Smooth muscle cell (in vitro differentiated cells): ENCODE measurements around the gene METTL21C. TPM values are rescaled to one million over a fixed set of nuclear protein-coding genes. Genes with fewer than 3 reads are reported as not detected.
A peak's percentile ranks its signal among the peaks of the same experiment; 100 is the strongest.

Source experiments
- DNase-seq: peaks from one replicate; lab custom pipeline; 2025; ENCODE audit not compliant: unreplicated experiment; lab: John Stamatoyannopoulos, UW
- H2AFZ ChIP-seq: fragments of 200-600 bp; sonication (generic); 2 replicates; pipeline ENCODE4 v1.6.0; 2016; ENCODE audit warnings: antibody characterized with exemption, low read depth, mild to moderate bottlenecking
- H3F3A ChIP-seq: fragments of 200-600 bp; sonication (generic); 2 replicates; pipeline ENCODE4 v1.6.0; 2017; ENCODE audit warnings: antibody characterized with exemption, low read depth
- H3K27ac ChIP-seq: fragments of 200-600 bp; sonication (generic); 2 replicates; pipeline ENCODE4 v1.5.1; 2016; ENCODE audit warnings: low read depth, mild to moderate bottlenecking
- H3K27me3 ChIP-seq: fragments of 200-600 bp; sonication (generic); 2 replicates; pipeline ENCODE4 v1.6.1; 2016; ENCODE audit warnings: low read depth, mild to moderate bottlenecking
- H3K36me3 ChIP-seq: fragments of 200-600 bp; sonication (generic); 2 replicates; pipeline ENCODE4 v1.5.1; 2016; ENCODE audit warnings: low read depth
- H3K4me1 ChIP-seq: fragments of 200-600 bp; sonication (generic); 2 replicates; pipeline ENCODE4 v1.5.1; 2016; ENCODE audit warnings: low read depth
- H3K4me2 ChIP-seq: fragments of 200-600 bp; sonication (generic); 2 replicates; pipeline ENCODE4 v1.6.0; 2016; ENCODE audit warnings: mild to moderate bottlenecking
- H3K4me3 ChIP-seq: fragments of 200-600 bp; sonication (generic); 2 replicates; pipeline ENCODE4 v1.5.1; 2016; ENCODE audit warnings: mild to moderate bottlenecking
- H3K79me2 ChIP-seq: fragments of 200-600 bp; sonication (generic); 2 replicates; pipeline ENCODE4 v1.6.0; 2016; ENCODE audit warnings: low read depth, mild to moderate bottlenecking
- H3K9ac ChIP-seq: fragments of 200-600 bp; sonication (generic); 2 replicates; pipeline ENCODE4 v1.6.0; 2016; ENCODE audit warnings: low read depth
- H3K9me3 ChIP-seq: fragments of 200-600 bp; sonication (generic); replicated peaks from 2 replicates; pipeline ENCODE4 v1.5.1; 2016; ENCODE audit warnings: low read depth
- H4K20me1 ChIP-seq: fragments of 200-600 bp; sonication (generic); 2 replicates; pipeline ENCODE4 v1.6.0; 2016; ENCODE audit warnings: low read depth
- WGBS: methylation state at CpG from one replicate; pipeline ENCODE4 v1.1.7; 2016; ENCODE audit warnings: low lambda C conversion rate; 5-methylcytosine and 5-hydroxymethylcytosine counted together
- polyA plus RNA-seq: library from polyadenylated mRNA; unstranded; fragments of >200 nt; fragmentation: Nextera tagmentation; extraction: Ambion mirVana; gene quantifications from 2 replicates; pipeline ENCODE4 v1.2.1, GENCODE V29; 2016
- total RNA-seq: library from RNA; depleted of rRNA; stranded (reverse); fragments of >200 nt; gene quantifications from 2 replicates; pipeline ENCODE4 v1.2.3, GENCODE V29; 2014
- TF ChIP-seq, protein P1 (sequence below): fragments of 200-600 bp; sonication (generic); IDR thresholded peaks from 2 replicates; pipeline ENCODE4 v1.5.1; 2017; ENCODE audit warnings: borderline replicate concordance, mild to moderate bottlenecking, antibody characterized with exemption; ENCODE audit not compliant: insufficient read depth, poor library complexity, severe bottlenecking

METTL21C gene
- total and polyA plus RNA-seq, 2 experiments from 2014 or later: not detected

DNA sequence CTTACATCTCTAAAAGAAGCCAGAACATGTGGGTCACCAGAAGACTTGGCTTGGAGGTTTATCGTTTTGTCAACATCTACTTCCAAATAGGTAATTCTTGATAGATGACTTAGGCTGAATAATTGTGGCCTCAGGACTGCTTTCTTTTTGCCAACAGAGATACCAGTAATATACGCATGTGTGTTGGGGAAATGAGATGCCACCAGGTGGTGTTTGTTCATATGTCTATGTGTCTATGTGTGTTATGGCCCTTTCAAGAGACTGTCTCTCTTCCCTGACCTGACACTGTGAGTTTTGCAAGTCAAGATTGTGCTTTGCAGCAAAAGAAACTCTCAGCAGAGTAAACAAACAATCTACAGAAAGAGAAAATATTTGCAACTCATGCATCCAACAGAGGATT, 31.6 kb upstream of the METTL21C start:
- no peak for DNase-seq
- Histone ChIP-seq H2AFZ (no peak overlapping the region), H3K36me3 (no peaks in the 10 kb centered on the region), H3K4me3 (no peak overlapping the region), H3F3A (no peaks in the 10 kb centered on the region), H3K4me1 (no peaks in the 10 kb centered on the region), H3K4me2 (no peak overlapping the region), H4K20me1 (no peaks in the 10 kb centered on the region), H3K9ac (no peak overlapping the region), H3K27me3 (no peaks in the 10 kb centered on the region), H3K9me3 (no peaks in the 10 kb centered on the region), H3K79me2 (no peaks in the 10 kb centered on the region), H3K27ac (no peak overlapping the region)
- TF ChIP-seq, protein P1, sequence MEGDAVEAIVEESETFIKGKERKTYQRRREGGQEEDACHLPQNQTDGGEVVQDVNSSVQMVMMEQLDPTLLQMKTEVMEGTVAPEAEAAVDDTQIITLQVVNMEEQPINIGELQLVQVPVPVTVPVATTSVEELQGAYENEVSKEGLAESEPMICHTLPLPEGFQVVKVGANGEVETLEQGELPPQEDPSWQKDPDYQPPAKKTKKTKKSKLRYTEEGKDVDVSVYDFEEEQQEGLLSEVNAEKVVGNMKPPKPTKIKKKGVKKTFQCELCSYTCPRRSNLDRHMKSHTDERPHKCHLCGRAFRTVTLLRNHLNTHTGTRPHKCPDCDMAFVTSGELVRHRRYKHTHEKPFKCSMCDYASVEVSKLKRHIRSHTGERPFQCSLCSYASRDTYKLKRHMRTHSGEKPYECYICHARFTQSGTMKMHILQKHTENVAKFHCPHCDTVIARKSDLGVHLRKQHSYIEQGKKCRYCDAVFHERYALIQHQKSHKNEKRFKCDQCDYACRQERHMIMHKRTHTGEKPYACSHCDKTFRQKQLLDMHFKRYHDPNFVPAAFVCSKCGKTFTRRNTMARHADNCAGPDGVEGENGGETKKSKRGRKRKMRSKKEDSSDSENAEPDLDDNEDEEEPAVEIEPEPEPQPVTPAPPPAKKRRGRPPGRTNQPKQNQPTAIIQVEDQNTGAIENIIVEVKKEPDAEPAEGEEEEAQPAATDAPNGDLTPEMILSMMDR: no peak
- WGBS: 90% methylated on average over 2 of the region's 2 CpGs

DNA sequence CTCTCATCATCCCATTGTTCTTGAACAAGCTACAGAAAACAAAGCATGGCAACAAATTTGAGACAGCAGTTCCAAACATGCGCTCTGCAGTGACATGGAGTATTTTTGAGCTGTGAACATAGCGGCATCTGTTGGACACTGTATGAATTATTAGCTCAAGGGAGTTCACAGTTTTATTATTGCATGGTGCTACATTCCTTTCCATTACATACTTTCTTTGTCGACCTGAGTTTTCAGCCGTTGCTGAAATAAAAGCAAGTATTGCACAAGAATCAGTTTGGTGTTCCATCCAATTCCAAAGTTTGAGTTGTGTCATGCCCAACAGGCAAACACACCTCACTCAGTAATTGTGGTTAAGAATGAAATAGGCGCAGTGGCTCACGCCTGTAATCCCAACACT, 30.1 kb upstream of the METTL21C start:
- Histone ChIP-seq H4K20me1 (no peaks in the 10 kb centered on the region), H3K4me3 (no peak overlapping the region), H3K9me3 (no peaks in the 10 kb centered on the region), H3K4me1 (no peaks in the 10 kb centered on the region), H3K4me2 (no peak overlapping the region), H3K9ac (no peak overlapping the region), H3K27ac (no peak overlapping the region), H2AFZ (no peak overlapping the region), H3K79me2 (no peaks in the 10 kb centered on the region), H3K27me3 (no peaks in the 10 kb centered on the region), H3K36me3 (no peaks in the 10 kb centered on the region), H3F3A (no peaks in the 10 kb centered on the region)
- WGBS: 81% methylated on average over 6 of the region's 6 CpGs
- TF ChIP-seq, protein P1: peak; percentile 36
- DNase-seq: no peak

DNA sequence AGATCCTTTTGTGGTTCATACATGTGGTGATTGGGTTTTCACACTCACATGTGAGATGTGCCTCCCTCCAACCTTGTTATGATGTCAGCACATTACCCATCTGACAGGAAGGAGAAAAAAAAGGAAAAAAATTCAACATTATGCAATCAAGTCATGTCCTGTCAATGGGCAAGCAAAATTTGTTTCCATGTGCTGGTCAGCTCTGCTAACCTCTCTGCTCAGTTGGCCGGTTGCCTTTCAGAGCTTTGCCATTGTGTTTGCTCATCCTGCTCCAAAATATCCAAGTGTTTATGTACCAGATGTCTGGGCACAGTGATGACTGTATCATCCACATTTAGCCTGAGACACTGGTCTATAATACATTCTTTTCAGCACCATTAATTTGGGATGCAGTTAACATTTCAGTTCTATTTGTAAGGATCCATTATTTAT, 27.0 kb upstream of the METTL21C start:
- H4K20me1 ChIP-seq: no peaks in the 10 kb centered on the region
- no peaks in the 10 kb centered on the region for H3K79me2 ChIP-seq
- WGBS: 43% methylated on average over 1 of the region's 1 CpG
- no peak overlapping the region for H3K4me3 ChIP-seq
- no peaks in the 10 kb centered on the region for H3K9me3 ChIP-seq
- no peak overlapping the region for H3K9ac ChIP-seq
- no peaks in the 10 kb centered on the region for H3K36me3 ChIP-seq
- no peak overlapping the region for H3K4me2 ChIP-seq
- H3K27ac ChIP-seq: no peak overlapping the region
- H2AFZ ChIP-seq: no peak overlapping the region
- H3F3A ChIP-seq: no peaks in the 10 kb centered on the region
- no peaks in the 10 kb centered on the region for H3K27me3 ChIP-seq
- H3K4me1 ChIP-seq: no peaks in the 10 kb centered on the region
- DNase-seq: no peak
- TF ChIP-seq, protein P1: no peak

DNA sequence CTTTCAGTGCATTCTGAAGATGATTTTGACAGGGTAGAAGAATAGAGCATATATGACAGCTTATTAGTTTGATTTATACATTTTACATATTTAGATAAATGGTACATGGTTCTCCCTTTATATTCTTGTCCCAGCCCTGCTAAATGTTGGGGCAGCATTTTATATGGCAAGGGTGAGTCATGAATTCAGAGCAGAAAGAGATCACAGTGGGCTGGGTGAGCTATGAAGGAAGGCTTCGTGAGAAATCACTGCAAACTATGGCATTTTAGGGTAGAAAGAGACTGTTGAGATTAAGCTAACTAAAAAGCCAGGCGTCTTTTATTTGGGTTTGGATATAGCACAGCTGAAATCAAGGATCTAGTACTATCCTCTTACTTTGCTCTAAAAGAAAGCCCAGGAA, 23.9 kb upstream of the METTL21C start:
- TF ChIP-seq, protein P1: no peak
- Histone ChIP-seq H3K9ac (no peak overlapping the region), H3F3A (no peaks in the 10 kb centered on the region), H3K79me2 (no peaks in the 10 kb centered on the region), H3K27ac (peak overlapping the region; percentile 25), H3K9me3 (no peaks in the 10 kb centered on the region), H3K27me3 (no peaks in the 10 kb centered on the region), H3K4me3 (no peak overlapping the region), H3K4me2 (no peak overlapping the region), H3K36me3 (no peaks in the 10 kb centered on the region), H3K4me1 (no peaks in the 10 kb centered on the region), H2AFZ (no peak overlapping the region), H4K20me1 (no peaks in the 10 kb centered on the region)
- no peak for DNase-seq
- 33% methylated on average over 2 of the region's 2 CpGs for WGBS
